Mucosa of descending colon (tissue), 3 donors: ENCODE data around the gene PDF. TPM values are rescaled to one million over a fixed set of nuclear protein-coding genes. Genes with fewer than 3 reads are reported as not detected.
"Not testable (repeated sequence)": the region's sequence is repeated elsewhere in the genome, so short reads cannot be mapped to it uniquely, and the experiment has no call there.

Experiments used
- ATAC-seq: fragments of 200-7000 bp; cut with Tn5 transposase; one replicate; pipeline ENCODE4 v1.9.1; 2020; ENCODE audit warnings: mild to moderate bottlenecking, moderate library complexity
- DNase-seq, 3 donors: peaks; one replicate each; pipeline ENCODE4 v3.0.0-alpha.2; 2020
- H3K36me3 ChIP-seq: fragments of 200-600 bp; one replicate; pipeline ENCODE4 v1.8.0; 2021; ENCODE audit warnings: low read depth, mild to moderate bottlenecking
- H3K4me1 ChIP-seq: fragments of 200-600 bp; one replicate; pipeline ENCODE4 v1.8.0; 2021; ENCODE audit warnings: low read depth, mild to moderate bottlenecking
- H3K4me3 ChIP-seq: fragments of 200-600 bp; one replicate; pipeline ENCODE4 v1.8.0; 2021; ENCODE audit warnings: mild to moderate bottlenecking
- H3K9me3 ChIP-seq: fragments of 200-600 bp; one replicate; pipeline ENCODE4 v1.8.0; 2021; ENCODE audit warnings: mild to moderate bottlenecking
- intact Hi-C, 2 donors: fragments of 100-400 bp; cut with DNase I in 1 of 2; cut with micrococcal nuclease in 1 of 2; formaldehyde crosslinking; loops; one replicate each; pipeline versions ENCODE4 v1.11.0 to v1.11.1; 2022; cut with DNase I, micrococcal nuclease
- total RNA-seq, 3 donors: library from RNA; stranded (reverse); fragmentation: NEBNext Ultra II Directional in 2 of 3; extraction: Animal tissue kit (Norgen Biotek cat#: 25700) in 2 of 3; gene quantifications; one replicate each; pipeline versions ENCODE4 v1.2.1 to v1.2.4, GENCODE V29; 2021 to 2023
- TF ChIP-seq, protein P1 (sequence below): fragments of 200-600 bp; IDR thresholded peaks from one replicate; pipeline ENCODE4 v1.8.0; 2022; ENCODE audit warnings: antibody characterized with exemption, mild to moderate bottlenecking
- donor health status: DM: no; HTN: no; CAD: no; lungs with moderate emphysema.
- donor health status: DM: no; HTN: no; CAD: no.
- donor health status: DM: no; HTN: yes; CAD: no.

Gene PDF
- total RNA-seq, 3 donors from 2014 or later, result 9.0 to 14.8 (median 10.0) TPM

DNA sequence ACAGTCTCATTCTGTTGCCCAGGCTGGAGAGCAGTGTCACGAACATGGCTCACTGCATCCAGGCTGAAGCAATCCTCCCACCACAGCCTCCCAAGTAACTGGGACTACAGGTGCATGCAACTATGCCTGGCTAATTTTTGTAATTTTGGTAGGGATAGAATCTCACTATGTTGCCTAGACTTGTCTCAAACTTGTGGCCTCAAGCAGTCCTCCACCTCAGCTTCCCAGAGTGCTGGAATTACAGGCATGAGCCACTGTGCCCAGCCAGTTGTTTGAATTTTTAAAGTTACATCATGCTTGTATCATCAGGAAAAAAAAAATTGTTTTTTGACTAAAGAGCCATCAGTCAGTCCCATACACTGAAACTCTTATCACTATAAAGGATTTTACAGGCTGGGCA is 36.3 kb downstream of the PDF start:
- Histone ChIP-seq H3K4me1 (no peaks in the 10 kb centered on the region), H3K4me3 (no peak overlapping the region), H3K9me3 (no peaks in the 10 kb centered on the region), H3K36me3 (no peaks in the 10 kb centered on the region)
- intact Hi-C loops, result no loop called here
- TF ChIP-seq, protein P1, sequence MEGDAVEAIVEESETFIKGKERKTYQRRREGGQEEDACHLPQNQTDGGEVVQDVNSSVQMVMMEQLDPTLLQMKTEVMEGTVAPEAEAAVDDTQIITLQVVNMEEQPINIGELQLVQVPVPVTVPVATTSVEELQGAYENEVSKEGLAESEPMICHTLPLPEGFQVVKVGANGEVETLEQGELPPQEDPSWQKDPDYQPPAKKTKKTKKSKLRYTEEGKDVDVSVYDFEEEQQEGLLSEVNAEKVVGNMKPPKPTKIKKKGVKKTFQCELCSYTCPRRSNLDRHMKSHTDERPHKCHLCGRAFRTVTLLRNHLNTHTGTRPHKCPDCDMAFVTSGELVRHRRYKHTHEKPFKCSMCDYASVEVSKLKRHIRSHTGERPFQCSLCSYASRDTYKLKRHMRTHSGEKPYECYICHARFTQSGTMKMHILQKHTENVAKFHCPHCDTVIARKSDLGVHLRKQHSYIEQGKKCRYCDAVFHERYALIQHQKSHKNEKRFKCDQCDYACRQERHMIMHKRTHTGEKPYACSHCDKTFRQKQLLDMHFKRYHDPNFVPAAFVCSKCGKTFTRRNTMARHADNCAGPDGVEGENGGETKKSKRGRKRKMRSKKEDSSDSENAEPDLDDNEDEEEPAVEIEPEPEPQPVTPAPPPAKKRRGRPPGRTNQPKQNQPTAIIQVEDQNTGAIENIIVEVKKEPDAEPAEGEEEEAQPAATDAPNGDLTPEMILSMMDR, result no peak
- DNase-seq (no peak), ATAC-seq (no peak)

DNA sequence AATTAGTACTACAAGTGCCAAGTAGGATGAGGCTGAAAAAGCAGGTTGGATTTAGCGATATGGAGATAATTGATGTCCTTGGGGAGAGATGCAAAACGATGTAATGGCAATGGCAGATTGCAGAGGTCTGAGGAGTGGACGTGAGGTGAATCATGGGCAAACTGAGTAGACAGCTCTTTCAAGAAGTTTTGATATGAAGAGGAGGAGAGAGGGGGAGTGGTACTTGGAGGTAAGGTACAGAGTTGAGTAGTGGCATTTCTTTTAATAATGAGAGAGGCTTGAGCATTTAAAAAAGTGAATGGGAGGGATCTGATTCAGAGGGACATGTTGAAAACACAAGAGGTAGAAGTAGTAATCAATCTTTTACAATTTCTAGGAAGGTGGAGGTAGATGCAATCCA is 37.0 kb downstream of the PDF start:
- Histone ChIP-seq H3K4me1 (no peaks in the 10 kb centered on the region), H3K36me3 (no peaks in the 10 kb centered on the region), H3K9me3 (no peaks in the 10 kb centered on the region), H3K4me3 (no peak overlapping the region)
- no peak for DNase-seq
- TF ChIP-seq, protein P1, result no peak
- no peak for ATAC-seq
- intact Hi-C loops, result no loop called here

DNA sequence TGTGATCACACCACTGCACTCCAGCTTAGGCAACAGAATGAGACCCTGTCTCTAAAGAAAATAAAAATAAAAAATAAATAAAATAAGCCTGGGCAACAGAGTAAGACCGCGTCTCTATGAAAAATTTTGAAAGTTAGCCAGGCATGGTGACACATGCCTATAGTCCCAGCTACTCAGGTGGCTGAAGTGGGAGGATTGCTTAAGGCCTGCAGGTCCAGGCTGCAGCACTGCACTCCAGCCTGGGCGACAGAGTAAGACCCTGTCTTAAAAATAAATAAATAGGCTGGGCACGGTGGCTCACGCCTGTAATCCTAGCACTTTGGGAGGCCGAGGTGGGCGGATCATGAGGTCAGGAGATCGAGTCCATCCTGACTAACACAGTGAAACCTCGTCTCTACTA is 38.7 kb downstream of the PDF start:
- H3K4me1 ChIP-seq, ATAC-seq, H3K9me3 ChIP-seq, H3K4me3 ChIP-seq, H3K36me3 ChIP-seq, DNase-seq, intact Hi-C loops: not testable (repeated sequence)

- DNase-seq (peak in 1 of 3 donors; percentile 86), ATAC-seq (peak; percentile 55)
- intact Hi-C loops, result loop anchor here (5.0 kb wide), 1 partner anchor 135 kb away; no protein-coding TSS in a partner anchor
- Histone ChIP-seq H3K4me1 (no peaks in the 10 kb centered on the region), H3K4me3 (no peak overlapping the region), H3K9me3 (no peaks in the 10 kb centered on the region), H3K36me3 (no peaks in the 10 kb centered on the region)
- TF ChIP-seq, protein P1, result peak; percentile 23
These were observed 43.3 kb downstream of the PDF start for GRCh38 chr16:69286941-69287713.

DNA sequence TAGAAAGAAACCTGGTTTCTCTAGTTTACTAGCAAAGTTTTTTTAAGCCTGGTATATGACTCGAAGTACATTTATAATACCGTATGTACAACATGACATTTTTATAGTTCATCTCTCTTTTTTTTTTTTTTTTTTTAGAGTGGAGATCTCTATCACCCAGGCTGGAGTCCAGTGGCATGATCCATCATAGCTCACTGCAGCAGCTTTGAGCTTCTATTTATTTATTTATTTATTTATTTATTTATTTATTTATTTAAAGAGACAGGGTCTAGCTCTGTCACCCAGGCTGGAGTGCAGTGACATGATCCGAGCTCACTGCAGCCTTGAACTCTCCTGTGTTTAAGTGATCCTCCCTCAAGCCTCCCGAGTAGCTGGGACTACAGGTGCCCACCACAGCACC is 45.1 kb downstream of the PDF start:
- TF ChIP-seq, protein P1, result no peak
- DNase-seq (no peak), ATAC-seq (no peak)
- Histone ChIP-seq H3K36me3 (no peaks in the 10 kb centered on the region), H3K9me3 (no peaks in the 10 kb centered on the region), H3K4me1 (no peaks in the 10 kb centered on the region), H3K4me3 (no peak overlapping the region)
- intact Hi-C loops, result loop anchor here (5.0 kb wide), 1 partner anchor 133 kb away; no protein-coding TSS in a partner anchor

DNA sequence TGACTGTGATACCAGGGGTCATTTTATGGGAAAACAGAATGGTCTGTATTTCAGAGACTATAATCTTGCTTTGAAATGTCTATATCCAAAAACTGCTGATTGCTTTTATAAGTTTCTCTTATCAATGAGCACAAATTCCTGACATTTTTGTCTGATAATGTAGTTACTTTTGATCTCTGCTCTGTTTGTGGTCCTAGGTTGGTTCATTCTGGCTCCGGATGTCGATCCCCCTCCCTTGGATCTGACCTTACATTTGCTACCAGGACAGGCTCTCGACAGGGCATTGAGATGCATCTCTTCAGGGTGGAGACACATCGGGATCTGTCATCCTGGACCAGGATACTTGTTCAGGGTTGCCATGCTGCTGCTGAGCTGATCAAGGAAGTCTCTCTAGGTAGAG is 46.5 kb downstream of the PDF start:
- ATAC-seq (no peak), DNase-seq (no peak)
- TF ChIP-seq, protein P1, result no peak
- no peak overlapping the region for H3K4me3 ChIP-seq
- no peaks in the 10 kb centered on the region for H3K36me3 ChIP-seq
- no peaks in the 10 kb centered on the region for H3K4me1 ChIP-seq
- intact Hi-C loops, result no loop called here
- H3K9me3 ChIP-seq, result no peaks in the 10 kb centered on the region
